HS-27A (cell line): ENCODE measurements around the gene SLC35B2.

ENCODE experiments used
- DNase-seq: peaks from one replicate; pipeline ENCODE4 v3.0.0-alpha.2; 2012; ENCODE audit warnings: low read depth, missing footprints

Gene SLC35B2

DNA sequence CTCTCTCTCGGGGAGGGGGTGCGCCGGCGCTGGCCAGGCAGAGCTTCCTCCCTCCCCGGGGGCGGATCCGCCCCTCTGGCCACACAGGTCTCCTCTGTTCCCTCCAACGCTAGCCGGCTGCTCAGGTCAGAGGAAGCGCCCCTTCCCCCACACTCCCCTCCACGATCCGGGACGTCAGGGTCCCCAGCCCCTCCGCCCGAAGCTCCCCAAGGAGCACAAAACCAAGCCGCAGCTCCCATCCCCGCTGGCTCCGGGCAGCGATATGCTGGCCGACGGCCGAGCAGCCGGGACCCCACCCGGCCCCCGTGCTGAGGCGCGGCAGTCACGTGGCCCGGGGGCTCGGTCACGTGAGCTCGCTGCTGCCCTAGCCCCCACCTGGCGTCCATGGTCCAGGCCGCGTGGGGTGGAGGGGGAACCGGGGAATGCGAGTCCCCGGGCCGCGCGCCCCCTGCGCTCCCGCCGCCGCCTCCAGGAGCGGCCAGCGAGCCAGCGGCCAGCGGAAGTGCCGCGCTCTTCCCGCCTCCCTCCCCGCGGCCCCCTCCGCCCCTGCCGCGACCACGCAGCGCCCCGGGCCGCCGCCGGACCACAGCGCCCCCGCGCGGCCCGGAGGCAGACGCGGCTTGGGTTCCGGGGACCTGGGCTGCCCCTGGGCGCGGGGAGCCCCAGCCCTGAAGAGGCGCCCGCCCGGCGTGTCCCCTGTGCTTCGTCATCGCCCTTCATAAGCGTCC lies at the start of gene SLC35B2:
SLC35B2 (minus strand) TSS at position 504 of the 728 bp plus-strand sequence; CDS start at position 386, 118 bp downstream.
- DNase-seq: no peak

GRCh38 chr6:44306710-44307109 lies 49.4 kb upstream of the SLC35B2 start:
- DNase-seq: no peak

DNA sequence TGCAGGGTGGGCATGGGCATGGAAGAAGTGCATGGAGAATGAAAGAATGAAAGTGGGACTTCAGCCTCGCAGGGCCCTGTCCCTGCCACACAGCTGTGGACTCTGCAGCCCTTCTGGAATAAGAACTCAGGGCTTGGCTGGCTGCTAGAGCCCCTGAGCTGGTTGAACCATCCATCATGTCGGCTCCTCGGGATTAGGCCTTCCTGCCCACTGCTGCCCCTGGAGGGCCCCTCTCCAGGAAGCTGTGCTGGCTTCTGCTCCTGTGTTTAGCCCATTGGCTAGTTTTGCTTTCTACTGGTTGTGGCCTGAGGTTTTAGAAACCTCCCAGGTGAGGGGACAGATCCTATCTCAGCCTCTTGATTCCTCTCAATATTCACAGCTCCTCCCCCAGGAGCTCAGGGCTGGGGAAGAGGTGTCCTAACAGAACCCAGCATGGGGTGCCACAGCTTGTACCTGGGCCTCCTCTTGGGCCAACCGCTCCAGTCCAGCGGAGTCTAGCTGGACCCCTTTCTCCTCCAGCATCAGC lies 47.9 kb upstream of the SLC35B2 start:
- no peak for DNase-seq

DNA sequence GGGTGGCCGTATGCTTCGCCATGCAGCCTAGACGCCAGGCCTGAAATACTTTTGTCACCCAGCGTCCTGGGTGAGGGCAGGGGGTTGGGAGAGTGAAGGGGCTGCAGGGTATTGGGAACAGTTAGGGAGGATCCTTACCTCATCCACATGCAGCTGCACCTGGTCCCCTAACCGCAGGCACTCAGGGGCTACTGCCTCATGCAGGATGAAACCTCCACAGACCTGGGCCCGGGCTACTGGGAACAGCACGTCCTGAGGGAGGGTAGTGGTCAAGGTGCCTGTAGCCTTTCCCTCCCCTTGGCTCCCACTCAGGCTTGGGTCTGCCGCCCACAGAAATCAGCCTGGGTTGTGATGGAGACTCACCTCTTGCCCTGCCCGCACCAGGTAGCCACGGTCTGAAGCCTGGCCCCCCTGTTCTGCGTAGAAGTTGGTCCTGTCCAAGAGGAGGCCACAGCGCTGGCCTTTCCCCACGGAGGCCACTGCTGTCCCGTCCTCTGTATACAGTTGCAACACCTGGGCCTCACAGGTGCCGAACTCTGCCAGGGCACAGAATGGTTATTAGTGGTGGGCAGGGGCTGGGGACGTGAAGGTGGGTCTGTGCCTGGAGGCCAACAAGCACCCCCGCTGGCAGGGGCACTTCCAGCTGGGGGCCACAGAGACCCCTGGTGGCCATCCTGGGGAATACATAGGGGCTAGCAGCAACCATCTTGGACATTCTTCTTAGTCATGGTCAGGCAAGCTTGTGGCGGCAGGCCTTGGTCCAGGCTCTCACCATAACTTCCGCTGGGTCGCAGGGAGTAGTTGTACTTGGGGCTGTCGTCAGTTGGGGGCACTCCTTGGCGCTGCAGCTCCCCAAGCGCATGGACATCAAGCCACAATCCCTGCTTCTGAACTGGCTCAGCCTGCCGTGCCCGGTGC lies 47.2 kb upstream of the SLC35B2 start:
- no peak for DNase-seq

GRCh38 chr6:44303842-44304241 lies 46.5 kb upstream of the SLC35B2 start:
- no peak for DNase-seq

GRCh38 chr6:44302856-44303255 lies 45.5 kb upstream of the SLC35B2 start:
- DNase-seq: no peak

DNA sequence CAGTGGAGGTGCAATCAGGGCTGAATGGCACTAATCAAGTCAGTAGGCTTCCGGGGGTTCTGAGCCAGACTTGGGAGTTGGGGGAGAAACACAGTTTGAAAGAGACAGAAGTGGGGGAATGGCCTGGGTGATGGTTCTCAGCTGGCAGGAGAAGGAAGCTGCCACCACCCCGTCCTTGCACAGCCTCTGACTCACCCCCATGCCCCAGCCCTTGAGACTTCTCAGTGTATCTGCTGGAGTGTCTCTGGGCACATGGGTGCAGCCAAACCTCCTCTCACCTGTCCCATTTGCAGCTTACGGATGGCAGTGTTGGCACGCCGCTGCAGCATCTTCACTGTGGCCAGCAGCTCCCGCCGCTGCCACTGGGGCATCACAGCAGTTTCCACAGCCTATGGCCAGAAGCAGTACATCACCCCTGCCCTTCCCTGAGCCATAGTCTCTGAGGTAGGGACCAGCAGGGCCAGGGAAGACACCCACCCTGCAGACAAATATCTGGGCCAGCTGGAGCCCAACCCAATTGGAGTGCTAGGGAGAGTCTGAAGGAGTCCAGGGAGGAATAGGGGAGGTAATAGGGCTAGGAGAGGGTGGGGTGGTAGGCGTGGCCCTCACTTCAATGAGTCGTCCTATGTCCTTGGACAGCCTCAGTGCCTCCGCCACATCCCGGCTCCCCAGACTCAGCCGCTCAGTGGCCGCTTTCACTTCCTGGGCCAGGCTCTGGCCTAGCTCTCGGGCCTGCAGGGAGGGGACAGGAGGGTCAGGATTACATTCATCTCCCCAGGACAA lies 44.6 kb upstream of the SLC35B2 start:
- DNase-seq: no peak

GRCh38 chr6:44301106-44301505 lies 43.8 kb upstream of the SLC35B2 start:
- no peak for DNase-seq

DNA sequence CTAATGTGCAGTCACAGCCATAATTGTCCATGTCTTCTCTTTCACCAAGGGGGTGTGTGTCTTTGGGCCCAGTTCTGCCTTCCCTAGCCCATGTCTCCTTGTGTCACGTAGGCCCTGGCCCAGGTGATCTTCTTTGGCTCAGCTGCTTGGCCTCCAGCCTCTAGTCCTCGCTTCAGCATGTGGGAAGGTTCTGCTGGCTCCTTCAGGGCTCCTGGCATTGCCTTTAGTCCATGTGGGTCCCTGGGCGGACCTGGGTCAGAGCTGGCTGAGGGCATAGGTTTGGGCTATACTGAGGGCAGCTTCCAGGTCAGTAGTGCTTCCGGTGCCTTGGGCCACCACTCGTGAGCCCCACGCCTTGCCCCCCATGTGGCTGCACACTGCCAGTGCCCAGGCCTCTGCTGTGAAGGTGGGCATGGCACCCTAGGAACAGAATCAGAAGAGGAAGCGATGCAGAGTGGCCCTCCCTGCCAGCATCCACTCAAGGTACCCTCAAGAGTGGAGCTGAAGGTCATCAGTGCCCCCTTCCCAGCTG lies 43.0 kb upstream of the SLC35B2 start:
- no peak for DNase-seq

- no peak for DNase-seq
These were observed 41.5 kb upstream of the SLC35B2 start for GRCh38 chr6:44298864-44299263.

DNA sequence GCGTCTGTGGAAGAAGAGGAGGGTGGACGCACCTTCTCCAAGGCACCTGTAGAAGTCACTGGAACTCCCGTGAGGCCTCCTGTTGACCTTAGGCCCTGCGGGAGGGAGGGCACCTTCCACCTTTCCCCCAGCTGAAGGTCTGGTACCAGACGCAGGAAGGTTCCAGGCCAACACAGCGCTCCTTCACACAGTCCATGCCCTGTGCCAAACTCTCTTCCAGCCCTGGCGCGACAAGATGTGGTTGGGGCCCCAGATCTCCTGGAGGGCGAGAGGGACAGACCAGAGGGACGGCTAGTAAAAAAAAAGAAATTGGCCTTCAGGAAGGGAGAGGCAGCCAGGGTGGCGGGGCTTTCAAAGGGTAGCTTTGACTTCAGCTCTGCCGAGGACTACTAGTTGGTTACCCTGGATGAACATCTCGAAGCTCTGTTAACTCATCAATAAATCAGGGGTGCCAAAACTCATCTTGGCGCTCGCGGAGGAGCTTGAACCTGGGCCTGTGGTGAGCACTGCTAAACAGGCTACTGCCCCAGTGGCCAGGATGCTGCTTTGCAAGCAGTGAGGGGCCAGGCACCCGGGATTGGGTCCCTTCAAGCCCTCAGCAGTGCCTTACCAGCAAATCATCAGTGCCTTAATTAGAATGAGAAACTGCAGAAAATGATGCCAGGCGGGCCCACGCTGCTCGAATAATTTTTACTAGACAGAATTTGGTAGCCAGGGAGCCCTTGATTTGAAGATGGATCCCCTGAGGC lies 40.9 kb upstream of the SLC35B2 start:
- no peak for DNase-seq

DNA sequence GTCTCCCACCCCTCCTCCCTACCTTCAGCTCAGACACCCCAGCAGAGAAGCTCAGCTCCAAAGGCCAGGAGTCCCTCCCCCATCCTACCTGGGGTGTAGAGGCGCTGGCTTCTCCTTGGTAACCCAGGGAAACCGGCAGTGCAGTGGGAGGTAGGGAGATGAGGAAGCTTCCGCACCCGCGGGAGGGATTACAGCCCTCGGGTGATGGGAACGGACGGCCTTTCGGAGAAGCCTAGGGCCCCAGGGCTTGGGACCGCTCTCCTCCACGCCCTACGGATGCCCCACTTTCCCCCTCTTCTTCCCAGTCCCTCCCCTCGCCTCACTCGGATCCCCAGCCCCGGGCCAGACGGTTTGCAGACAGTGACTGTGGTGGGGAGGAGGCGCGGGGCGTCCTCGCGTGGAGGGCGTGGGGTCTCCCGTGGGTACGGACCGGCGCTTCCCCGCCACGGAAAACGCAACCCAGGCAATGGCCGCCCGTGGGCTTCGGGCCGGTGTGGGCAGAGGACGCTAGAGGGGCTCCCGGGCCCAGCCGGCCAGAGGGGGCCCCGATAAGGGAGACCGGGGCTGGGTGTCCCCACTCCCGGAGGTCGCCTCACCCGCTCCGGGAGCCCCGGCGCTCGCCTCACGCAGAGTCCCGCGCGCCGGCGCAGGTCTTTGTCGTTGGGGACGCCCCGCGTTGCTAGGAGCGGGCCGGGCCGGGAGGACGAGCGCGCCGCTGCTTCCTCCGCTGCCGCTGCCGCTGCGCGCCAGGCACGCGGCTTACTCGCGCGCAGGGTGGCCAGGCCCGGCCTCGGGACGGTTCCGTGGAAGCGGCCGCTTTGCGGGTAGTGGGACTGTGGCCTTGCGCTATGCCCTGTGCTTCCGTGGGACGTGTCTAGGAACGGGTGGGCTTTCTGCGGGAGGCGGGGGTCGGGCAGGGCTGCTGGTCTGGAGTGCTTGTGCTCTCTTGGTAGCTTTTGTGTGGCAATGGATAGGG lies 40.0 kb upstream of the SLC35B2 start:
- DNase-seq: no peak

GRCh38 chr6:44294832-44295791 lies 37.8 kb upstream of the SLC35B2 start:
- DNase-seq: no peak

DNA sequence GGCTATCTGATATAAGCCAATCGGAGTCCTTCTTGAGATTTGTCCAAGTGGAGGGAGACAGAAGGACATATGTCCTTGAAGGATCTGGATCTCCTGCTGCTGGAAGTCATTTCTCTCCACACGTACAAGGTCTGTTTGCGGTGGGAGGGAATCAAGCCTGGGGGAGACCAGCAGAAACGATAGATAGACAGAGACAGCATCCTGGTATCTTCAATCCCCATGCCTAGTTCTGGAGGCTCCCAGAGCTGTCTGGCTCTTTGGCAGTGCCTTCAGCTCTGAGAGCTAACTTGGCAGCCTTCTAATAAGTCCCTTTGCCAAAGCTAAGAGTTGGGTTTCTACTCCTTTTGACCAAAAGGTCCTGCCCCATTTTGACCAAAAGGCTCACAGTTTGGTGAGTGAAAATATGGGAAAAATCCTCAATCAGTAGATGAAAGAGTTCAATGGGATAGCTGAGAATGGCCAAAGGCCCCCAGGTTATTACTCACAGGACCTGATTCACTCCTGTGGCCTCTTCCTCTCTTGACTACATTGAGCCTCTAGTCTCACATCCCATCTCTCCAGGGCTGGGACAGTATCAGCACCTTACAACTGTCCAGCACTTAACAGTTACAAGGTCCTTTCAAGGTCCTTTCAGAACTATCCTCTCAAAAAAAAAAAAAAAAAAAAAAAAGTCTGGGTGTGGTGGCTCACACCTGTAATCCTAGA lies 35.5 kb upstream of the SLC35B2 start:
- DNase-seq: no peak

DNA sequence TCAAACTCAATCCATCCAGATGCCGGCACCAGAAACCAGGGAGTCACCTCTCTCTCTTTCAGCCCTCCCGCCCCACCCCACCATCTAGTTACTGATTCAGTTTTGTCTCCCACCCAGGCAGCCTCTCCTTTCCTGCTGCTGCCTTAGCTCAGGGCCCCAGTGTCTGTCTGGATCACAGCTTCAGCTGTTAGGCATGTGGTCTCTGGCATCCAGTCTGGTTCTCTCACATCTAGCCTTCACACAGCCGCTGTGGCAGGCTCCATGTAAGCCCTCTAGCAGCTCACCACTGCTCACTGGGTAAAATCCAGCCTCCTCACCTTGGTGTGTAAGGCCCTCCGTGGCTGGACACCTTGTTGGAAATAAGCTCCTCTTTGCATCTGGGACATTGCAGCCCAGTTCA lies 34.5 kb upstream of the SLC35B2 start:
- no peak for DNase-seq

DNA sequence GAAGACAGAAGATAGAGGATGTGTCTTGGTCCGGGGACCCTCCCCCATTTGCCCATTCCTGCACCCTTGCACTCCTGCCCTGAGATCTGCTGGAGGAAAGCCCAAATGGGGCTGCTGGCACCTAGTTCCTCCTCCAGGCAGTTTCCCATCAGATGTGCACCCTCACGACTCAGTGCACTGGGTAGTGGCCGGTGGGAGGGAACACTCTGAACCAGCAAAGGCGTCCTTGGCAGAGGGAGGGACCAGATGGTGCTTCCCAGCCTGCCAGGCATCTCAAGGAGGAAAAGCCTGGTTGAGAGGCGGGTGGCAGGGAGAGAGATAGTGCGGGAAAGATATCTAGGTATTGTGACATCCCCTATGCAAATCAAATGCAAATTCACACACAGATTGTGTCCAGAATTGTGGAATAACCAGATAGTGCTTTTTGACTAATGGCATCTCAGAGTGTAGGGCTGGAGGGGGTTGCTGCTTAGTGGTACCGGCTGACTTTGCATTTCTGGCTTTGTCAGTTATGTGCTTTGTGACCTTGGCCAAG lies 32.5 kb upstream of the SLC35B2 start:
- DNase-seq: no peak

DNA sequence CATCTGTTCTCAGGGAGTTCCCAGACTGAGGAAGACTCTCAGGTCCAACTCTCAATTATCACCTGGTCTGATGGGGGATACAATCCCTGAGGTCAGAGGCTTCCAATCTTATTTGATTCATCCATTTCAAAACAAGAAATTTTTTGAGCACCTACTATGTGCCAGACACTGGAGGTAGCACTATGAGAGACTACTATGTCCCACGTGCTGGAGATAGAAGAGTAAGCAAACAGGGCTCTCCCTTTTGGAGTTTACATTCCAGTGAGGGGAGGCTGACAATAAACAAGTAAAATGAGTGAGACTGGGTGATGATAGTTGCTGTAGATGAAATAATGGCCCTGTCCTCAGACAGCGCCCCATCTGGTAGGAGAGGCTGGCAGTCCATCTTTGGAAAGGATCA lies 29.4 kb upstream of the SLC35B2 start:
- DNase-seq: no peak

- no peak for DNase-seq
These were observed 28.9 kb upstream of the SLC35B2 start for GRCh38 chr6:44286285-44286565.
